Measurements from ENCODE around the gene UGT1A3. TPM values are rescaled to one million over a fixed set of nuclear protein-coding genes. Genes with fewer than 3 reads are reported as not detected.

Gene UGT1A3
- total RNA-seq, 1 donor from 2014 or later = not detected

- Histone ChIP-seq H3K36me3 (no peaks in the 10 kb centered on the region), H3K9me3 (no peaks in the 10 kb centered on the region), H3K4me1 (no peaks in the 10 kb centered on the region), H3K27me3 (no peaks in the 10 kb centered on the region), H3K27ac (no peak overlapping the region), H3K4me3 (no peak overlapping the region)
- intact Hi-C loops (cut with DNase I) = no loop called here
- DNase-seq (ENCODE audit: low spot score in 2 of 2) = peak in 1 of 2 donors; percentile 53
- no peak for TF ChIP-seq CTCF (IDR thresholded peaks at IDR 0.05)
Observed at GRCh38 chr2:233803994-233804393, 75.2 kb downstream of the UGT1A3 start.

DNA sequence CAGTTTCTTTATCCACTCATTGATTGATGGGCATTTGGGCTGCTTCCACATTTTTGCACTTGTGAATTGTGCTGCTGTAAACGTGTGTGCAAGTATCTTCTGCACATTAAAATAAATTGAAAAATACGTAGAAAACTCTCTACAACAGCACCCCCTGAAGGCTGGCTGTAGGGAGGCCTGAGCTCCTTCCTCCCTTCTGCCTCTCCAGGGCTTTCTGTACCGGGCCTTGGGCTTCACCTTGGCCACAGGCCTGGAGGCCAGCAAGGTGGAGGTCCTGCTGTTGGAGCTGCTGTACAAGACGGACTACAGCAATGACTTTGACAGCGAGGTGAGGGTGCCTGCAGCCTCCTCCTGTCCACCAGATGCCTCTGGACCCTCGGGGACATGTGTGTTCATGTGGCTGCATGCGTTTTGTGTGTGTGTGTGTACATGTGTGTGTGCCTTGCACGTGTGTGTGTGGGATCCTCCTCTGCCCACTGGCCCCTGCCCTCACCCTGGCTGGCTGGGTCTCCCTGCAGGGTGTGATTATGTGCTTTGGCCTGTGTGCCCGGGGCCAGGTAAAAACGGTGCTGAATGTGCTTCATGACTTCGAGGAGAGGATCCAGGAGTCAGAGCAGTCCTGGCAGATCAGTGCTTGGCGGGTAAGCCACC lies 78.5 kb downstream of the UGT1A3 start:
- Histone ChIP-seq H3K27me3 (no peaks in the 10 kb centered on the region), H3K4me1 (no peaks in the 10 kb centered on the region), H3K36me3 (no peaks in the 10 kb centered on the region), H3K27ac (no peak overlapping the region), H3K4me3 (no peak overlapping the region), H3K9me3 (no peaks in the 10 kb centered on the region)
- no peak for TF ChIP-seq CTCF (IDR thresholded peaks at IDR 0.05)
- intact Hi-C loops (cut with DNase I) = no loop called here
- peak in 1 of 2 donors; percentile 42 for DNase-seq (ENCODE audit: low spot score in 2 of 2)

DNA sequence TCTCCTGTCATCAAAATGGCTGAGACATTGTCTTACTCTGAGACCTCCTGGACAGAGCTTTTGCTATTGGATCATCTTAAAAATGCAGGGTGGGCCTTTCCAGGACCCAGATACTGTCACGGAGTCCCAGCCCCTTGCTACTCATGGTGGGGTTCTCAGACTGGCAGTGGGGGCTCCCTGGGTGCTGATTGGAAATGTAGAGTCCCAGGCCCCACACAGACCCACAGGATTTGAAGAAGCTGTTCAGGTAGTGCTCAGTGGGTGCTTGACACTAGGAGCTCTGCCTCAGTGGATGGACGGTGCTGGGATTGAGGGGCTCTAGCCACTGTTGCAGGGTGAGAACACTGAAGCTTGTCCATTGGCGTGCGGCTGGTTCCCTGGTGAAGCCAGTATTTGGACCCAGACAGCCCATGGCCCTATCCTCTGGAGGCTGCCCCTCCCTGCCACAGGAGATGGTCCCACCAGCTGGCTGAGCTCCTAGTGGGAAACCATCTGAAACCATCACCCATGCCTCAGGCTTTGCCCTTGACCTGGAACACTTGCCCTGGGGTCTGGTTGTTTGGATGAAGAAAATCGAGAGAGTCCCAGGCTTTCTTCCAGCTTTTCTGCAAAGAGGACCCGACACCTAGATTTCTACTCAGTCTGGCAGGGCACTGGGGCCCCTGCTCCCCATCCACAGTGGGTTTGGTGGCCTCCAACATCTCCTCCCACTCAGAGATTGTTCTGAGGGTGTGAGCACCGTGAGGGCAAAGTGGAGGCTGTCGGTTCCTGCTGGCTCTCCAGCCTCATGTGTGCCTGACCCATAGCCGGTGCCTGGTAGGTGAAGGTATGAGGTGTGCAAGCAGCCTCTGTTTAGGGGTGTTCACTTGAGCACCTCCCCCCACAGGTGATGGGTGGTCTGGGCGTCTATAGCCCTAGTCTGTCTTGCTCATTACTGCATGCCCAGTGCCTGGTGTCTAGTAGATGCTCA lies 79.4 kb downstream of the UGT1A3 start:
- no peaks in the 10 kb centered on the region for H3K9me3 ChIP-seq
- DNase-seq (ENCODE audit: low spot score in 2 of 2) = no peak
- intact Hi-C loops (cut with DNase I) = no loop called here
- no peaks in the 10 kb centered on the region for H3K27me3 ChIP-seq
- TF ChIP-seq CTCF (IDR thresholded peaks at IDR 0.05) = no peak
- H3K27ac ChIP-seq = no peak overlapping the region
- H3K36me3 ChIP-seq = no peaks in the 10 kb centered on the region
- no peak overlapping the region for H3K4me3 ChIP-seq
- no peaks in the 10 kb centered on the region for H3K4me1 ChIP-seq

DNA sequence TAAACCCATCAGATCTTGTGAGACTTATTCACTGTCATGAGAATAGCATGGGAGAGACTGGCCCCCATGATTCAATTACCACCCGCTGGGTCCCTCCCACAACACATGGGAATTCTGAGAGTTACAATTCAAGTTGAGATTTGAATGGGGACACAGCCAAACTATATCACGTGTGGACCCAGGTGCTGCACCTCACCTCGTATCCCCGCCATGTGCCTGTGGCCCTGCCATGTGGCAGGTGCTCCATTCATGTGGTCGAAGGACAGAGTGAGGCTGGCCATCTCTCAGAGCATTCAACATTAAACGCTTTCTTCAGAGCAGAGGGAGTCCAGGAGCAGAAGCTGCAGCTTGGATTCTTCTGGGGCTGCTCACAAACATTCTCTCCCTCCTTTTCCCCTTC lies 81.5 kb downstream of the UGT1A3 start:
- no peak for TF ChIP-seq CTCF (IDR thresholded peaks at IDR 0.05)
- H3K27ac ChIP-seq = no peak overlapping the region
- DNase-seq (ENCODE audit: low spot score in 2 of 2) = no peak
- no peaks in the 10 kb centered on the region for H3K9me3 ChIP-seq
- H3K4me3 ChIP-seq = no peak overlapping the region
- H3K27me3 ChIP-seq = no peaks in the 10 kb centered on the region
- H3K36me3 ChIP-seq = no peaks in the 10 kb centered on the region
- H3K4me1 ChIP-seq = no peaks in the 10 kb centered on the region
- intact Hi-C loops (cut with DNase I) = no loop called here

GRCh38 chr2:233811087-233811486 lies 82.2 kb downstream of the UGT1A3 start:
- Histone ChIP-seq H3K36me3 (no peaks in the 10 kb centered on the region), H3K27ac (no peak overlapping the region), H3K4me1 (no peaks in the 10 kb centered on the region), H3K9me3 (no peaks in the 10 kb centered on the region), H3K4me3 (no peak overlapping the region), H3K27me3 (no peaks in the 10 kb centered on the region)
- intact Hi-C loops (cut with DNase I) = no loop called here
- no peak for TF ChIP-seq CTCF (IDR thresholded peaks at IDR 0.05)
- DNase-seq (ENCODE audit: low spot score in 2 of 2) = no peak
